ENCODE data around the gene EIF4G3.

- TF ChIP-seq CTCF (IDR thresholded peaks at IDR 0.05; ENCODE audit: insufficient read depth, low read length, poor library complexity, severe bottlenecking) (no peak), EZH2phosphoT487 (conservative IDR thresholded peaks at IDR 0.05; ENCODE audit: low read length) (no peak)
Observed at GRCh38 chr1:21089731-21090130, 87.0 kb downstream of the EIF4G3 start.
